ENCODE data around the gene CAPN8. TPM values are rescaled to one million over a fixed set of nuclear protein-coding genes. Genes with fewer than 3 reads are reported as not detected.

CAPN8 gene
- not detected for total RNA-seq

DNA sequence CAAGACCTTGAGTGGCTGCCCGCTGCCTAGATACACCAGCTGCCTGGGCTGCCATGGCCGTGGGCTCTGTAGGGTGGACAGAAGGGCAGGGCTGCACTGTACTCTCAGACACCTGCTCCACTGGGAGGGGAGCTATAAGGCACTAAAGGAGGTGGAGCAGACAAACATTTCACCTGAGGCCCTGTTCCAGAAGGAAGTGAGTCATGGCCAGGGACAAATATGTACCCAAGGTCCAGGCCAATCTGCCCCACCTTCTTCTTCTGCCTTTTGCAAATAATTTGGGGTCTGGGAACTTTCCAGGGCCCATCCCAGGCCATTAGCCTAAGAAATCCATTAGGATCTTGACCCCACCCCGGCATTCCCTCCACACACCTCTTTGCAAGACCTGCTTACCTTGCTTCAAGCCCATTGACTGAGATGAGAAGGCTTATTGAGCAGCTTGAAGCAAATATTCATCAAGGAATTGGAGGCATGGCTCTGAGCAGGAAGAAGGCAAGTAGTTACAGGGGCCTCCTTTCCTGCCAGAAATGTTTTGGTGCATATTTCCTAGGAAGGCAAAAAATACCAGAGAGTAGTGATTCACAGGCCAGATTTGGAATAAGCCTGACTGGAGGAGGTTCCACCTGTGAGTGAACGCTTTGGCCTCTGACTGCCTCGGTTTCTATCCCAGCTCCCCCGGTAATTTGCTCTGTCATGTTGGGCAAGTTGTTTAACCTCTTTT, at the start of gene CAPN8:
CAPN8 (minus strand) TSS at position 110 of the 721 bp plus-strand sequence; CDS start at position 55, 55 bp downstream.

DNA sequence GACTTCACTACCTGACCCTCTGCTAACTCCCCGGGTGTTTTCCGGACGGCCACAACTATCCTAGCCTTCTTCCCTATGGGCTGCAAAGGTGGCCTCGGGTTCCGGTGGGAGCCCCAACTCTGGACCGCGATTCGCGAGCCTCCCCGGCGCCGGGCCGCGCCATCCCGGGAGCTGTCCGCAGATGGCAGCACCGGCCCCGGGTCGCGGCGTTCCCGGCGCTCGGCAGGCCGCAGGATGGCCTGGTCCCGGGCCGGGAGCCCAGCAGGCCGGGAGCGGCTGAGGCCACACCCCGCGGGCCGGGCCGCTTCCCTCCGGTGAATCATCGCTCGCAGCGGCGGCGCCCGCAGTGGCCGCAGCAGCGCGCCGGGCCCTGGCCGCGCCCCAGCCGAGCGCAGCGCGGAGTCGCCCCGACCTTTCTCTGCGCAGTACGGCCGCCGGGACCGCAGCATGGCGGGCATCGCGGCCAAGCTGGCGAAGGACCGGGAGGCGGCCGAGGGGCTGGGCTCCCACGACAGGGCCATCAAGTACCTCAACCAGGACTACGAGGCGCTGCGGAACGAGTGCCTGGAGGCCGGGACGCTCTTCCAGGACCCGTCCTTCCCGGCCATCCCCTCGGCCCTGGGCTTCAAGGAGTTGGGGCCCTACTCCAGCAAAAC, 46.8 kb upstream of the CAPN8 start, which contains the start of gene CAPN2:
CAPN2 (plus strand) TSS at position 346 of the 656 bp plus-strand sequence; CDS start at position 448, 102 bp downstream.

Other genes with a start within 250 kb of the CAPN8 start
- gene CAPN2, start 46.8 kb upstream of the CAPN8 start, total RNA-seq, result 100 to 1,000 TPM; 147 TPM
- 10 to 100 TPM; 31.4 to 32.3 TPM for gene TP53BP2, start 180.2 kb upstream of the CAPN8 start, total RNA-seq